Upper lobe of right lung (tissue), 1 donor: ENCODE data around the gene COL5A1. TPM values are rescaled to one million over a fixed set of nuclear protein-coding genes. Genes with fewer than 3 reads are reported as not detected.

Source experiments
- ATAC-seq: fragments of 200-7000 bp; cut with Tn5 transposase; one replicate; pipeline ENCODE4 v1.9.1; 2020; ENCODE audit warnings: mild to moderate bottlenecking, moderate library complexity
- DNase-seq: peaks from one replicate; pipeline ENCODE4 v3.0.0-alpha.2; 2020
- H3K27ac ChIP-seq: fragments of 200-600 bp; one replicate; pipeline ENCODE4 v1.8.0; 2022
- H3K27me3 ChIP-seq: fragments of 200-600 bp; one replicate; pipeline ENCODE4 v1.8.0; 2022; ENCODE audit warnings: mild to moderate bottlenecking
- H3K36me3 ChIP-seq: fragments of 200-600 bp; one replicate; pipeline ENCODE4 v1.8.0; 2022
- H3K4me1 ChIP-seq: fragments of 200-600 bp; one replicate; pipeline ENCODE4 v1.8.0; 2022
- H3K4me3 ChIP-seq: fragments of 200-600 bp; one replicate; pipeline ENCODE4 v1.8.0; 2022; ENCODE audit warnings: mild to moderate bottlenecking
- H3K9me3 ChIP-seq: fragments of 200-600 bp; one replicate; pipeline ENCODE4 v1.8.0; 2022
- intact Hi-C: fragments of 100-400 bp; cut with DNase I; formaldehyde crosslinking; loops from one replicate; pipeline ENCODE4 v1.11.0; 2022
- total RNA-seq: library from RNA; stranded (reverse); fragmentation: NEBNext Ultra II Directional; extraction: Animal tissue kit (Norgen Biotek cat#: 25700); gene quantifications from one replicate; pipeline ENCODE4 v1.2.1, GENCODE V29; 2021
- TF ChIP-seq, protein P1 (sequence below): fragments of 200-600 bp; IDR thresholded peaks from one replicate; pipeline ENCODE4 v1.8.0; 2022; ENCODE audit warnings: antibody characterized with exemption
- donor health status: DM: no; HTN: yes; CAD: no; lungs with severe emphysema.

Gene COL5A1
- total RNA-seq, 1 donor from 2014 or later: 37.8 TPM

GRCh38 chr9:134632329-134632728, 9.3 kb upstream of the COL5A1 start:
- no peak overlapping the region for H3K4me3 ChIP-seq
- TF ChIP-seq, protein P1, sequence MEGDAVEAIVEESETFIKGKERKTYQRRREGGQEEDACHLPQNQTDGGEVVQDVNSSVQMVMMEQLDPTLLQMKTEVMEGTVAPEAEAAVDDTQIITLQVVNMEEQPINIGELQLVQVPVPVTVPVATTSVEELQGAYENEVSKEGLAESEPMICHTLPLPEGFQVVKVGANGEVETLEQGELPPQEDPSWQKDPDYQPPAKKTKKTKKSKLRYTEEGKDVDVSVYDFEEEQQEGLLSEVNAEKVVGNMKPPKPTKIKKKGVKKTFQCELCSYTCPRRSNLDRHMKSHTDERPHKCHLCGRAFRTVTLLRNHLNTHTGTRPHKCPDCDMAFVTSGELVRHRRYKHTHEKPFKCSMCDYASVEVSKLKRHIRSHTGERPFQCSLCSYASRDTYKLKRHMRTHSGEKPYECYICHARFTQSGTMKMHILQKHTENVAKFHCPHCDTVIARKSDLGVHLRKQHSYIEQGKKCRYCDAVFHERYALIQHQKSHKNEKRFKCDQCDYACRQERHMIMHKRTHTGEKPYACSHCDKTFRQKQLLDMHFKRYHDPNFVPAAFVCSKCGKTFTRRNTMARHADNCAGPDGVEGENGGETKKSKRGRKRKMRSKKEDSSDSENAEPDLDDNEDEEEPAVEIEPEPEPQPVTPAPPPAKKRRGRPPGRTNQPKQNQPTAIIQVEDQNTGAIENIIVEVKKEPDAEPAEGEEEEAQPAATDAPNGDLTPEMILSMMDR: no peak
- ATAC-seq (no peak), DNase-seq (peak; percentile 44)
- intact Hi-C loops: no loop called here
- no peaks in the 10 kb centered on the region for H3K9me3 ChIP-seq
- no peaks in the 10 kb centered on the region for H3K27me3 ChIP-seq
- no peak overlapping the region for H3K27ac ChIP-seq
- no peaks in the 10 kb centered on the region for H3K36me3 ChIP-seq
- H3K4me1 ChIP-seq: no peaks in the 10 kb centered on the region

DNA sequence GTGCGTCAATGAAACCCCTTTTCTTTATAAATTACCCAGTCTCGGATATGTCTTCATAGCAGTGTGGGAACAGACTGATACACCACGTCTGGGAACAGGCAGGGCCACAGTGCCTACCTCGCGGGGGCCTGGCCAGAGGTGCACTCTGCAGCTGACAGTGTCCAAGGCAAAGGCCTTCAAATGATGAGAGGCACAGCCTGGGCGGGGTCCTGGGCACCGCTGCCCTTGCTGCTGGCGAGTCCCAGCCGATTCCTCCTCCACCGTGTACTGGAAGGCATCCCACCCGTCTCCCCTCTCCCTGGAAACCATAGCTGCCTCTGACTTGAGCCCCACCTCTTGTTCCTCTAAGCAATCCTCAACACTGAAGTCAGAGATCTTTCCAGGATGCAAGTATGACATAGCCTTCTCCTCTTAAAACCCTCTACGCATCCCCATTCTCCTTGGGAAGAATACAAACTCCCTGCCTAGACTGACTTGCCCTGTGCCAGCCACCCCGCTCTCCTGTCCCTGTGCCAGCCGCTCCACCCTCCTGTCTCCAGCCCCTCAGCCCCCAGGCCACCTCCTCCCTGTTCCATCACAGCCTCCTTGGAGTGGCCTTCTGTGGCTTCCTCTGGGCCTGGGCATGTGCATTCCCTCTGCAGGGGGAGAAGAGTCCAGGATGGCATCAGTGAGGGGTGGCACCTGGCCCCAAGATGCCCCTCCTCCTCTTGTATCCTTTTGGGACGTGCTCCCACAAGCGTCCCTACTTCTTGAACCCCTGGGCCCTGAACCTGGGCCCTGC, 8.1 kb upstream of the COL5A1 start:
- H3K4me3 ChIP-seq: no peak overlapping the region
- TF ChIP-seq, protein P1: no peak
- intact Hi-C loops: no loop called here
- DNase-seq (peak; percentile 49), ATAC-seq (no peak)
- no peaks in the 10 kb centered on the region for H3K36me3 ChIP-seq
- no peaks in the 10 kb centered on the region for H3K9me3 ChIP-seq
- H3K27ac ChIP-seq: no peak overlapping the region
- no peaks in the 10 kb centered on the region for H3K27me3 ChIP-seq
- H3K4me1 ChIP-seq: no peaks in the 10 kb centered on the region

DNA sequence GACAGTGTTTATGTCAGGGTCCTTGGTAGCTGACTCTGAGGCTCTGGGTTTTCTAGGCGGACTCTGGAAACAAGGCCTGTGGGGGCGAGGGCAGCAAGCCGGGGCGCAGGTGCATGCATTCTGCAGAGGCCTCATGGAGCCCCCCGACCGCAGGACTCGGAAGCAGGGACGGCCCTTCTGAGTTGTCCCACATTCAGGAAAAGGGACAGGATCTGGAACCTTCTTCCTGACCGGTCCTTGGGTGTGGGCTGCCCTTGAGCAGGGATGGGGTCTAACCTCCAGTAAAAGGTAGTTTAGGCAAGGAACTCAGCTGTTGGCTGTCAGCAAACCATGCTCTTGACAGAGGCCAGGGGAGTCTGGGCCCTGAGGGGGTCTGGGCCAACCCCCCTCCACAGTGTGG, 7.4 kb upstream of the COL5A1 start:
- no peaks in the 10 kb centered on the region for H3K4me1 ChIP-seq
- no peak overlapping the region for H3K27ac ChIP-seq
- no peaks in the 10 kb centered on the region for H3K27me3 ChIP-seq
- TF ChIP-seq, protein P1: no peak
- ATAC-seq: no peak
- DNase-seq: peak; percentile 47
- intact Hi-C loops: no loop called here
- no peaks in the 10 kb centered on the region for H3K36me3 ChIP-seq
- H3K9me3 ChIP-seq: no peaks in the 10 kb centered on the region
- H3K4me3 ChIP-seq: no peak overlapping the region

DNA sequence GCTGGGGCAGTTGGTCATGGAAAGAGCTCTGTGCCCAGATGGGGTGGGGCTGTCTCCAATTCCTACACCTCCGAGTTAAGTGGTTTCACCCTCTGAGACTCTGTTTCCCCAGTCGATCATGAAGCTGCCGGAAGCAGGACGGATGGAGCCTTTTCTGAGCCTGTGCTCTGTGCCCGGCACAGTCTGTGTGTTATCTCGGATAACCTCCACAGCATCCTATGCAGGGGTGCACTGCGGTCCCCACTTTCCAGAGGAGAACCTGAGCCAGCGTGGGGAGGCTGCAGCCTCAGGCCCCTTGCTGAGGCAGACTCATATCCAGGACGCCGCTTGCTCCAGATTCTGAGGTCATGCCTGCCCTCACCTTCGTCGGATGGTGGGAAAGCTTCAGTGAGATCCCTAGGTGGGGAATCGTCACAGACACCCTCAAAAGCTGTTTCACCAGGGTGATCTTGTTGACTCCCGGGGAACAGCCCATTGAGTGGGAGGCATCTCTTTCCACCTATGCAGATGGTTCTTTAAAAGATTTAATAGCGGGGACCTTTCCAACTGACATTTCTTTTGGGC, 6.9 kb upstream of the COL5A1 start:
- H3K4me3 ChIP-seq: no peak overlapping the region
- ATAC-seq (no peak), DNase-seq (peak; percentile 31)
- no peaks in the 10 kb centered on the region for H3K4me1 ChIP-seq
- intact Hi-C loops: no loop called here
- TF ChIP-seq, protein P1: no peak
- H3K36me3 ChIP-seq: no peaks in the 10 kb centered on the region
- no peaks in the 10 kb centered on the region for H3K27me3 ChIP-seq
- no peak overlapping the region for H3K27ac ChIP-seq
- no peaks in the 10 kb centered on the region for H3K9me3 ChIP-seq

GRCh38 chr9:134635351-134636148, 6.1 kb upstream of the COL5A1 start:
- H3K27ac ChIP-seq: no peak overlapping the region
- peak; percentile 32 for DNase-seq
- ATAC-seq: no peak
- intact Hi-C loops: no loop called here
- H3K4me3 ChIP-seq: no peak overlapping the region
- H3K27me3 ChIP-seq: no peaks in the 10 kb centered on the region
- TF ChIP-seq, protein P1: no peak
- H3K4me1 ChIP-seq: no peaks in the 10 kb centered on the region
- no peaks in the 10 kb centered on the region for H3K9me3 ChIP-seq
- H3K36me3 ChIP-seq: no peaks in the 10 kb centered on the region
